ENCODE results near the gene SLU7.
A peak's percentile ranks its signal among the peaks of the same experiment; 100 is the strongest.

DNA sequence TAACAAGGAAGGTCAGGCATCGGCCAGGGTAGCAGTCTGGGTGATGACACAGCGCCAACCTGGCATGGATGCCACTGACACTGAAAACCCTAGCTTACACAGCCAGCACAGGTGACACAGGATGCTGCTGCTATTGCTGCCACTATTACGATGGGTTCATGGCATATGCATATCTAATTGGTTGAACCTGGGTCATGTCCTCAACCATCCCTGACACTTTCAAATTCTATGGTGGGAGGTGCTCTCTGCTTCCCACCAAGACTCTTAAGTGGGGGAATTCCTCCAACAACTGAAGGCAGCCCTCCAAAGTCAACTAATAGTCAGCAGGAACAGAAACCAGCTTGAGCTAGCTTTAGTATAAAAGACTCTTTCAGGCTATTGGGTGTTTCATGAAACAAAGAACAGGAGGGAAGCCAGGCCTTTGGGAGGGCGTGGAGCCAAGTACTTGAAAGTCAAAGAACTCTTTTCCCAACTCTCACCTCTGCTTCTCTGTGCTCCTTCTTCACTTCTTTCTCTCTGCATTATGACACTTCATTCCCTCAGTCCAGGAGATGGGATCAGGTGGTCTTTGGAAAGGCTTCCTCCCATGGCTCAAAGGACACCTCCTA is 24.0 kb upstream of the SLU7 start:
- TF ChIP-seq POLR2A (IDR thresholded peaks at IDR 0.05; ENCODE audit: low read depth, low read length) (no peak), POLR2AphosphoS5 (IDR thresholded peaks at IDR 0.05; ENCODE audit: low read depth, low read length) (no peak), POU2F2 (IDR thresholded peaks at IDR 0.05; ENCODE audit: low read depth, low read length) (peak; percentile 96)
